SK-N-SH (cell line): Measurements from ENCODE around the gene SLC34A2. TPM values are rescaled to one million over a fixed set of nuclear protein-coding genes. Genes with fewer than 3 reads are reported as not detected.

Source experiments
- CTCF ChIA-PET: fragments of 300-600, 350-600 bp; formaldehyde crosslinking; extraction: SDS; loops from one replicate; lab custom pipeline; 2021; lab: Yijun Ruan, JAX
- POLR2A ChIA-PET: fragments of 350-600 bp; sonication (Branson Sonifier 250); formaldehyde crosslinking; extraction: SDS; loops from one replicate; lab custom pipeline; 2020; ENCODE audit warnings: antibody characterized with exemption, inconsistent platforms; lab: Yijun Ruan, JAX
- DNase-seq: peaks from one replicate; pipeline ENCODE4 v3.0.0; 2012
- H2AFZ ChIP-seq: fragments of 200-600 bp; sonication (generic); 2 replicates; pipeline ENCODE4 v1.8.1; 2016; ENCODE audit warnings: antibody characterized with exemption, mild to moderate bottlenecking, low read depth
- H3F3A ChIP-seq: fragments of 200-600 bp; sonication (generic); replicated peaks from 2 replicates; pipeline ENCODE3; 2016; ENCODE audit warnings: antibody characterized with exemption, mild to moderate bottlenecking; ENCODE audit not compliant: insufficient read depth
- H3K27ac ChIP-seq, 2 experiments: fragments of 200-500 bp in 1 of 2; fragments of 200-600 bp in 1 of 2; sonication (Bioruptor generic) in 1 of 2; sonication (generic), shearing (Covaris generic) in 1 of 2; 2 replicates each; pipeline versions ENCODE4 v1.5.1 to v1.6.1; 2014 to 2016; ENCODE audit warnings: low read depth in 2 of 2, inconsistent platforms in 1 of 2, low read length in 1 of 2, mild to moderate bottlenecking in 1 of 2, mixed read lengths in 1 of 2
- H3K27me3 ChIP-seq: fragments of 200-600 bp; sonication (generic), shearing (Covaris generic); 2 replicates; pipeline ENCODE4 v1.6.1; 2016; ENCODE audit warnings: mixed run types; ENCODE audit not compliant: insufficient read depth
- H3K36me3 ChIP-seq, 2 experiments: fragments of 200-500 bp in 1 of 2; fragments of 200-600 bp in 1 of 2; sonication (Bioruptor generic) in 1 of 2; sonication (generic) in 1 of 2; replicated peaks in 1 of 2; 2 replicates each; pipeline versions ENCODE3 to v1.5.1; 2014 to 2016; ENCODE audit warnings: low read length in 1 of 2, mild to moderate bottlenecking in 1 of 2; ENCODE audit not compliant: insufficient read depth in 2 of 2, control insufficient read depth in 1 of 2
- H3K4me1 ChIP-seq, 2 experiments: fragments of 200-500 bp in 1 of 2; fragments of 200-600 bp in 1 of 2; sonication (Bioruptor generic) in 1 of 2; sonication (generic), shearing (Covaris generic) in 1 of 2; 2 replicates each; pipeline versions ENCODE4 v1.5.1 to v1.6.1; 2014 to 2016; ENCODE audit warnings: low read depth in 1 of 2, low read length in 1 of 2, mixed run types in 1 of 2; ENCODE audit not compliant: insufficient read depth in 2 of 2, control insufficient read depth in 1 of 2
- H3K4me2 ChIP-seq: fragments of 200-600 bp; sonication (generic), shearing (Covaris generic); 2 replicates; pipeline ENCODE4 v1.6.1; 2017; ENCODE audit warnings: mixed run types
- H3K4me3 ChIP-seq, 2 experiments: fragments of 200-500 bp in 1 of 2; fragments of 200-600 bp in 1 of 2; sonication (Bioruptor generic) in 1 of 2; sonication (generic), shearing (Covaris generic) in 1 of 2; 2 replicates each; pipeline versions ENCODE4 v1.5.1 to v1.8.1; 2014 to 2016; ENCODE audit warnings: low read depth in 2 of 2, inconsistent platforms in 1 of 2, low read length in 1 of 2, mild to moderate bottlenecking in 1 of 2, mixed read lengths in 1 of 2, moderate library complexity in 1 of 2
- H3K79me2 ChIP-seq: fragments of 200-600 bp; sonication (generic); 2 replicates; pipeline ENCODE4 v1.8.1; 2017; ENCODE audit warnings: mild to moderate bottlenecking; ENCODE audit not compliant: insufficient read depth
- H3K9ac ChIP-seq: fragments of 200-600 bp; sonication (generic); 2 replicates; pipeline ENCODE4 v1.6.1; 2017; ENCODE audit warnings: mixed run types
- H3K9me2 ChIP-seq: fragments of 200-600 bp; sonication (generic); 2 replicates; pipeline ENCODE4 v1.6.1; 2017; ENCODE audit warnings: mixed run types
- H3K9me3 ChIP-seq: fragments of 200-600 bp; sonication (generic); 2 replicates; pipeline ENCODE4 v1.6.1; 2017; ENCODE audit warnings: mixed run types, mild to moderate bottlenecking, moderate library complexity
- H4K20me1 ChIP-seq: fragments of 200-600 bp; sonication (generic); 2 replicates; pipeline ENCODE4 v1.6.1; 2017; ENCODE audit warnings: mild to moderate bottlenecking, mixed run types; ENCODE audit not compliant: insufficient read depth
- ELF1 ChIP-seq: IDR thresholded peaks from 2 replicates; pipeline ENCODE4 v1.4.0; 2012
- FOXM1 ChIP-seq: IDR thresholded peaks from 2 replicates; pipeline ENCODE4 v1.4.0; 2012; ENCODE audit warnings: low read depth, mild to moderate bottlenecking
- GABPA ChIP-seq: IDR thresholded peaks from 2 replicates; pipeline ENCODE4 v1.4.0; 2012; ENCODE audit warnings: low read depth, mild to moderate bottlenecking
- GATA2 ChIP-seq: sonication (generic); formaldehyde crosslinking; IDR thresholded peaks from 2 replicates; pipeline ENCODE4 v1.5.0; 2020; ENCODE audit warnings: mild to moderate bottlenecking, missing genetic modification reagents
- JUND ChIP-seq: IDR thresholded peaks from 2 replicates; pipeline ENCODE4 v1.4.0; 2012
- MAX ChIP-seq: IDR thresholded peaks from 2 replicates; pipeline ENCODE4 v1.4.0; 2012; ENCODE audit warnings: low read depth
- NFIC ChIP-seq: IDR thresholded peaks from 2 replicates; pipeline ENCODE4 v1.4.0; 2012; ENCODE audit warnings: borderline replicate concordance
- NRF1 ChIP-seq: IDR thresholded peaks from 2 replicates; pipeline ENCODE4 v1.6.1; 2012; ENCODE audit warnings: low read depth, mild to moderate bottlenecking, low read length
- RFX5 ChIP-seq: IDR thresholded peaks from 2 replicates; pipeline ENCODE4 v1.6.1; 2012; ENCODE audit warnings: mild to moderate bottlenecking, improper control_type of control experiment, low read length
- TEAD4 ChIP-seq: IDR thresholded peaks from 2 replicates; pipeline ENCODE4 v1.4.0; 2012; ENCODE audit warnings: mild to moderate bottlenecking, borderline replicate concordance; ENCODE audit not compliant: insufficient read depth
- YY1 ChIP-seq: IDR thresholded peaks from 2 replicates; pipeline ENCODE4 v1.4.0; 2012; ENCODE audit warnings: low read depth, mild to moderate bottlenecking
- WGBS: methylation state at CpG from one replicate; pipeline ENCODE4 v1.1.6; 2017; ENCODE audit warnings: low lambda C conversion rate; 5-methylcytosine and 5-hydroxymethylcytosine counted together
- polyA plus RNA-seq, 3 experiments: library from polyadenylated mRNA; depleted of rRNA; stranded (reverse); fragments of >200 nt; gene quantifications; 2 replicates each; pipeline ENCODE4 v1.2.3, GENCODE V29; 2012
- TF ChIP-seq, protein P1 (sequence below): IDR thresholded peaks from 2 replicates; pipeline ENCODE4 v1.6.1; 2012; ENCODE audit warnings: mild to moderate bottlenecking, low read depth, low read length, moderate library complexity
- TF ChIP-seq, protein P2 (sequence below): fragments of 150-350 bp; IDR thresholded peaks from 2 replicates; pipeline ENCODE4 v1.6.1; 2016; ENCODE audit warnings: mild to moderate bottlenecking, low read depth, low read length
- TF ChIP-seq, protein P3 (sequence below): IDR thresholded peaks from 2 replicates; pipeline ENCODE4 v1.4.0; 2012; ENCODE audit warnings: low read depth, borderline replicate concordance

SLC34A2 gene
- polyA plus RNA-seq, 1 of the 3 experiments (the other 2 are of a cell fraction): not detected

DNA sequence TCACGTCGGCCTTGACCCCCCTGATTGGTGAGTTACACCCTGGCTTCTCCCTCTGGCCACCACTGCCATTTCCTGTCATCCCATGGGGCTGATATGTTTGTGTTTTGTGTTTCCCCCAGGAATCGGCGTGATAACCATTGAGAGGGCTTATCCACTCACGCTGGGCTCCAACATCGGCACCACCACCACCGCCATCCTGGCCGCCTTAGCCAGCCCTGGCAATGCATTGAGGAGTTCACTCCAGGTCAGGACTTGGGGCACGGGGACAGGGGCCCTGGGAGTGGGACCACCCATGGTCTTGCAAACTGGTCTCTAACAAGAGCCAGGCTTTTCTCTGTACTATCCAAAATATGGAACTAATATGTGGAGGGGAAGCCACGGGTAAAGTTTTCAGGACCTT lies 18.7 kb downstream of the SLC34A2 start:
- ChIA-PET POLR2A (no interaction called here), CTCF (no interaction called here)
- no peaks in the 10 kb centered on the region for H3K9me3 ChIP-seq
- H3K36me3 ChIP-seq: no peaks in the 10 kb centered on the region
- no peaks in the 10 kb centered on the region for H4K20me1 ChIP-seq
- H3K4me3 ChIP-seq: no peak overlapping the region
- no peak overlapping the region for H2AFZ ChIP-seq
- WGBS: 43% methylated on average over 6 of the region's 10 CpGs
- no peaks in the 10 kb centered on the region for H3F3A ChIP-seq
- TF ChIP-seq, protein P1, sequence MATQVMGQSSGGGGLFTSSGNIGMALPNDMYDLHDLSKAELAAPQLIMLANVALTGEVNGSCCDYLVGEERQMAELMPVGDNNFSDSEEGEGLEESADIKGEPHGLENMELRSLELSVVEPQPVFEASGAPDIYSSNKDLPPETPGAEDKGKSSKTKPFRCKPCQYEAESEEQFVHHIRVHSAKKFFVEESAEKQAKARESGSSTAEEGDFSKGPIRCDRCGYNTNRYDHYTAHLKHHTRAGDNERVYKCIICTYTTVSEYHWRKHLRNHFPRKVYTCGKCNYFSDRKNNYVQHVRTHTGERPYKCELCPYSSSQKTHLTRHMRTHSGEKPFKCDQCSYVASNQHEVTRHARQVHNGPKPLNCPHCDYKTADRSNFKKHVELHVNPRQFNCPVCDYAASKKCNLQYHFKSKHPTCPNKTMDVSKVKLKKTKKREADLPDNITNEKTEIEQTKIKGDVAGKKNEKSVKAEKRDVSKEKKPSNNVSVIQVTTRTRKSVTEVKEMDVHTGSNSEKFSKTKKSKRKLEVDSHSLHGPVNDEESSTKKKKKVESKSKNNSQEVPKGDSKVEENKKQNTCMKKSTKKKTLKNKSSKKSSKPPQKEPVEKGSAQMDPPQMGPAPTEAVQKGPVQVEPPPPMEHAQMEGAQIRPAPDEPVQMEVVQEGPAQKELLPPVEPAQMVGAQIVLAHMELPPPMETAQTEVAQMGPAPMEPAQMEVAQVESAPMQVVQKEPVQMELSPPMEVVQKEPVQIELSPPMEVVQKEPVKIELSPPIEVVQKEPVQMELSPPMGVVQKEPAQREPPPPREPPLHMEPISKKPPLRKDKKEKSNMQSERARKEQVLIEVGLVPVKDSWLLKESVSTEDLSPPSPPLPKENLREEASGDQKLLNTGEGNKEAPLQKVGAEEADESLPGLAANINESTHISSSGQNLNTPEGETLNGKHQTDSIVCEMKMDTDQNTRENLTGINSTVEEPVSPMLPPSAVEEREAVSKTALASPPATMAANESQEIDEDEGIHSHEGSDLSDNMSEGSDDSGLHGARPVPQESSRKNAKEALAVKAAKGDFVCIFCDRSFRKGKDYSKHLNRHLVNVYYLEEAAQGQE: no peak
- TF ChIP-seq GATA2 (CRISPR knock-in tag) (no peak), FOXM1 (no peak), NFIC (no peak), ELF1 (no peak), RFX5 (no peak), TEAD4 (no peak), JUND (no peak), NRF1 (no peak), MAX (no peak)
- TF ChIP-seq, protein P2, sequence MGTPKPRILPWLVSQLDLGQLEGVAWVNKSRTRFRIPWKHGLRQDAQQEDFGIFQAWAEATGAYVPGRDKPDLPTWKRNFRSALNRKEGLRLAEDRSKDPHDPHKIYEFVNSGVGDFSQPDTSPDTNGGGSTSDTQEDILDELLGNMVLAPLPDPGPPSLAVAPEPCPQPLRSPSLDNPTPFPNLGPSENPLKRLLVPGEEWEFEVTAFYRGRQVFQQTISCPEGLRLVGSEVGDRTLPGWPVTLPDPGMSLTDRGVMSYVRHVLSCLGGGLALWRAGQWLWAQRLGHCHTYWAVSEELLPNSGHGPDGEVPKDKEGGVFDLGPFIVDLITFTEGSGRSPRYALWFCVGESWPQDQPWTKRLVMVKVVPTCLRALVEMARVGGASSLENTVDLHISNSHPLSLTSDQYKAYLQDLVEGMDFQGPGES: no peak
- H3K4me2 ChIP-seq: no peak overlapping the region
- no peaks in the 10 kb centered on the region for H3K4me1 ChIP-seq
- H3K27me3 ChIP-seq: peaks cover 20% of the 10 kb centered on the region; the same call in 1 of the 2 replicates
- no peak overlapping the region for H3K9ac ChIP-seq
- no peaks in the 10 kb centered on the region for H3K9me2 ChIP-seq
- H3K79me2 ChIP-seq: no peaks in the 10 kb centered on the region
- no peak for DNase-seq
- no peak overlapping the region for H3K27ac ChIP-seq

DNA sequence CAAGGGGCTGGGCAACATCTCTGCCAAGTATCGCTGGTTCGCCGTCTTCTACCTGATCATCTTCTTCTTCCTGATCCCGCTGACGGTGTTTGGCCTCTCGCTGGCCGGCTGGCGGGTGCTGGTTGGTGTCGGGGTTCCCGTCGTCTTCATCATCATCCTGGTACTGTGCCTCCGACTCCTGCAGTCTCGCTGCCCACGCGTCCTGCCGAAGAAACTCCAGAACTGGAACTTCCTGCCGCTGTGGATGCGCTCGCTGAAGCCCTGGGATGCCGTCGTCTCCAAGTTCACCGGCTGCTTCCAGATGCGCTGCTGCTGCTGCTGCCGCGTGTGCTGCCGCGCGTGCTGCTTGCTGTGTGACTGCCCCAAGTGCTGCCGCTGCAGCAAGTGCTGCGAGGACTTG lies 20.6 kb downstream of the SLC34A2 start:
- 80% methylated on average over 30 of the region's 30 CpGs for WGBS
- Histone ChIP-seq H3K36me3 (no peaks in the 10 kb centered on the region), H3K9me2 (no peaks in the 10 kb centered on the region), H4K20me1 (no peaks in the 10 kb centered on the region), H3K9me3 (no peaks in the 10 kb centered on the region), H3K4me3 (no peak overlapping the region), H3K79me2 (no peaks in the 10 kb centered on the region), H2AFZ (no peak overlapping the region), H3K27me3 (peaks cover 12% of the 10 kb centered on the region; the same call in 1 of the 2 replicates), H3K4me2 (no peak overlapping the region), H3K27ac (no peak overlapping the region), H3K9ac (no peak overlapping the region), H3F3A (no peaks in the 10 kb centered on the region), H3K4me1 (no peaks in the 10 kb centered on the region)
- ChIA-PET POLR2A (no interaction called here), CTCF (no interaction called here)
- TF ChIP-seq YY1: no peak
- TF ChIP-seq GABPA: no peak
- TF ChIP-seq, protein P3, sequence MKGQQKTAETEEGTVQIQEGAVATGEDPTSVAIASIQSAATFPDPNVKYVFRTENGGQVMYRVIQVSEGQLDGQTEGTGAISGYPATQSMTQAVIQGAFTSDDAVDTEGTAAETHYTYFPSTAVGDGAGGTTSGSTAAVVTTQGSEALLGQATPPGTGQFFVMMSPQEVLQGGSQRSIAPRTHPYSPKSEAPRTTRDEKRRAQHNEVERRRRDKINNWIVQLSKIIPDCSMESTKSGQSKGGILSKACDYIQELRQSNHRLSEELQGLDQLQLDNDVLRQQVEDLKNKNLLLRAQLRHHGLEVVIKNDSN: no peak
- DNase-seq: no peak
